ENCODE results near the gene SYT8. TPM values are rescaled to one million over a fixed set of nuclear protein-coding genes. Genes with fewer than 3 reads are reported as not detected.

The SYT8 gene
- total RNA-seq, 1 donor from 2014 or later, result not detected

DNA sequence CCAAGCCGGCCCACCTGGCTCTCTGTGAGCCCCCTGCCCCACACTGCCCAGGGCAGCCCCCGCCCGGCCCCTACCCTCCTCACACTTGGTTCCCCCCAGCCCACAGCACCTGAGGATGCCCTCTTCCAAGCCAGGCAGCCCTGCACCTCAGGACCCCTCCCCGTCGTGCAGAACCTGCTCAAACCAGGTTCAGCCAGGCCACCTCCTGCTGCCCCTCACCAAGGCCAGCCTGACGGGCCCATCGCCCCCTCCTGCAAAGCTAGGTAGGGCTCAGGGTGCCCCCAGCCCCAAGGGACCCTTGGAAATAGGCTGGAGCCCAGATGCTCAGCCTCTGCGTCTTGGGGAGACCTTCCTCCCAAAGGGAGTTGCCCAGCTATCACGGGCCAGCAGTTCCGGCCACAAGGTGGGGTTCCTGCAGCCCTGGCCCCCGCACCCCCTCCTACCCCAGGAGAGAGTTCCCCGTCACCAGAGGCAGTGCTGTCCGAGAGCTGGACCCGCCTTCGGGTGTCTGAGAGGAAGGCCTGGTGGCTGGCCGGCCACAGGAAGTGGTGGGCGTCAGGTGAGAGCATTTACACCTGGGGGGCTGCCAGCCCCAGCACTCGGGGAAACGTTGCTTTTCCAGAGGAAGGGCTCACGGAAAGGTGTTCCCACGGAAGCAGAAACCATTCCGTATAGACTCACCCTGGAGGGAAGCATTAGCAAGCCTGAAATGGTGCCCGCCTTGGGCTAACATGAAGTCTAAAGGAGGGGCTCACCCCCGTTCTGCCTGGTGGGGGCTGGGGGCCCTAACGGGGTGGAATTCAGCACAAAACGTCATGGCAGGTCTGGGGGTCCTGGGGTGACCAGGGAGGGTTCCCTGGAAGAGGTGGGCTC is 3.2 kb upstream of the SYT8 start:
- H3K4me3 ChIP-seq, result no peak overlapping the region
- intact Hi-C loops (cut with micrococcal nuclease), result loop anchor here (2.0 kb wide), 1 partner anchor 137 kb away; no protein-coding TSS in a partner anchor
- TF ChIP-seq, protein P1, sequence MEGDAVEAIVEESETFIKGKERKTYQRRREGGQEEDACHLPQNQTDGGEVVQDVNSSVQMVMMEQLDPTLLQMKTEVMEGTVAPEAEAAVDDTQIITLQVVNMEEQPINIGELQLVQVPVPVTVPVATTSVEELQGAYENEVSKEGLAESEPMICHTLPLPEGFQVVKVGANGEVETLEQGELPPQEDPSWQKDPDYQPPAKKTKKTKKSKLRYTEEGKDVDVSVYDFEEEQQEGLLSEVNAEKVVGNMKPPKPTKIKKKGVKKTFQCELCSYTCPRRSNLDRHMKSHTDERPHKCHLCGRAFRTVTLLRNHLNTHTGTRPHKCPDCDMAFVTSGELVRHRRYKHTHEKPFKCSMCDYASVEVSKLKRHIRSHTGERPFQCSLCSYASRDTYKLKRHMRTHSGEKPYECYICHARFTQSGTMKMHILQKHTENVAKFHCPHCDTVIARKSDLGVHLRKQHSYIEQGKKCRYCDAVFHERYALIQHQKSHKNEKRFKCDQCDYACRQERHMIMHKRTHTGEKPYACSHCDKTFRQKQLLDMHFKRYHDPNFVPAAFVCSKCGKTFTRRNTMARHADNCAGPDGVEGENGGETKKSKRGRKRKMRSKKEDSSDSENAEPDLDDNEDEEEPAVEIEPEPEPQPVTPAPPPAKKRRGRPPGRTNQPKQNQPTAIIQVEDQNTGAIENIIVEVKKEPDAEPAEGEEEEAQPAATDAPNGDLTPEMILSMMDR (IDR thresholded peaks at IDR 0.05; ENCODE audit: borderline replicate concordance), result no peak
- DNase-seq, result no peak
- H3K27me3 ChIP-seq (ENCODE audit: low read depth), result peaks cover 30% of the 10 kb centered on the region
- H3K4me1 ChIP-seq, result peaks cover 23% of the 10 kb centered on the region
- no peaks in the 10 kb centered on the region for H3K36me3 ChIP-seq
- H3K9me3 ChIP-seq (replicated peaks), result no peaks in the 10 kb centered on the region
- no peak overlapping the region for H3K27ac ChIP-seq (replicated peaks)

DNA sequence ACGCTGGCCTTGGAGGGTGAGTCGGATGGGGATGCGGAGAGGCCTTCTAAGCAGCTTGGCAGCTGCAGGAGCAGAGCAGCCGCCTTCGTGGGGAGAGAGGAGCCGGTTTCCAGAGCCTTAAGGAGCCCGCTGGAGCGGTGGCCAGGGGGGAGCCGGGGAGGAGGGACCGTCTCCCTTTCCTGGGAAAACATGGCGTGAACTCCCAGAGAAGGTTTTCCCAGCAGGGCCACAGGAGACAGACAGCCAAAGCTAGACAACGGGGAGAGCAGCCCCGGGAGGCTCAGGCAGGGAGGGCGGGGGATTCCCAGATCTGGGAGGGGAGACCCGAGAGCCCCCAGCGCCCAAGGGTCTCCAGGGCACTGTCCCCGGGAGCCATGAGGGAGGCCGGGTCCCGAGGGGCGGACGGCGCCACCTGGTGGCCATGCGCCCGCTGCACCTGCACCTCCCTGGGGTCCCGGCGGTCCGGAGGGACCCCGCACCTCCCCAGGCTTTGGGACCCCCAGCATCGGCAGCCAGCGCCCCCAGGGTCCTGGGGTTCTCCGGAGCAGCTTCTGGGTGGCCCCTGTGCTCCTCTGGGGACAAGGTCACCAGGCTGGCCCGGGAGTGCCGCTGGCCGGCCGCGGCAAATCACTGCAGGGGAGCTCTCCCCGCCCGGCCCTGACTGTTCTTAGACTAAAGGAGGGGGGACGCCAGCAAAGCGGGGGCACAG is 2.4 kb upstream of the SYT8 start:
- Histone ChIP-seq H3K36me3 (no peaks in the 10 kb centered on the region), H3K4me1 (peaks cover 16% of the 10 kb centered on the region), H3K27me3 (ENCODE audit: low read depth) (peaks cover 30% of the 10 kb centered on the region), H3K4me3 (peak overlapping the region; percentile 53), H3K27ac (replicated peaks) (no peak overlapping the region), H3K9me3 (replicated peaks) (no peaks in the 10 kb centered on the region)
- intact Hi-C loops (cut with micrococcal nuclease), result loop anchor here (2.0 kb wide), 1 partner anchor 138 kb away; no protein-coding TSS in a partner anchor
- DNase-seq, result peak; percentile 56
- TF ChIP-seq, protein P1 (IDR thresholded peaks at IDR 0.05; ENCODE audit: borderline replicate concordance), result peak; percentile 99

DNA sequence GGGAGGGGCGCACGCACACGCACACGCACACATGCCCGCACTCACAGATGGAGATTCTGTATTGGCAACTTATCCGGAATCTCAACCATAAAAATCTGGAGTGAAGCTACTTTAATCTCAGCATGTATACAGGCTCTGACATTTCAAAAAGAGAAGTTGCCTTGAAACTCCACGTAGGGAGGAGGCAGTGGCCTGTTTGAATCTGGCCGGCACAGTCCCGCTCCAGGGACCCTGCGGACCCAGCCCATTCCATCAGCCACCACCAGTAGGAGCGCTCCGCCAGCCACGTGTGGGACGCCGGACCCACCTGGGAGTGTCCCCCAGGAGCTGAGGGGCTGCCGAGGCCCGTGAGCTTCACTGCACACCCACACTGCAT is 1.9 kb upstream of the SYT8 start:
- Histone ChIP-seq H3K9me3 (replicated peaks) (no peaks in the 10 kb centered on the region), H3K4me1 (peaks cover 16% of the 10 kb centered on the region), H3K27ac (replicated peaks) (no peak overlapping the region), H3K4me3 (peak overlapping the region; percentile 53), H3K27me3 (ENCODE audit: low read depth) (peaks cover 30% of the 10 kb centered on the region), H3K36me3 (no peaks in the 10 kb centered on the region)
- peak; percentile 9 for DNase-seq
- intact Hi-C loops (cut with micrococcal nuclease), result loop anchor here (2.0 kb wide), 1 partner anchor 138 kb away; no protein-coding TSS in a partner anchor
- TF ChIP-seq, protein P1 (IDR thresholded peaks at IDR 0.05; ENCODE audit: borderline replicate concordance), result no peak

DNA sequence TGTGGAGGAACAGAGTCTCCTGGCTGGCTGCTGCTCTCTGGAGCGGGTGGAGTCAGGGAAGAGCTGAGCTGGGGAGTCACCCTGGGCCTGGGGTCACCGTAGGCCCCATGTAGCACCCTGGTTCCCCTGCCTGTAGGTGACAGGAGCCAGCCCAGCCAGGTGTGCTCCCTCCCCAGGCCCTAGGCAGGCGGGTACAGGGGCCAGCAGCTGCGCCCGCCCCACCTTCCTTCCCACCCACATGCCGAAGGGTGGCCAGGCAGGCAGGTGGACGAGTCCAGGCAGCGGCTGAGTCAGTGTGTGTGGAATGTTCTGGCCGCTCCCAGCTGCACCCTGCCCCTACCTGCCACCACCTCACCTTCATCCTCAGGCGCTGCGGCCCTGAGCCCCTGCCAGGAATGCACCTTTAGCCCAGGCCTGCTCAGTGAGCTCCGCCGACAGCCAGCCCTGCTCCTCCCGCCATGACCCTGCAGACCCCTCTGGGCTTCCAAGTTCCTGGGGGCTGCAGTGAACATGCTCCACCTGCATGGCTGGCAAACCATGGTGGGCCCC is 654 bp upstream of the SYT8 start:
- H3K27ac ChIP-seq (replicated peaks), result no peak overlapping the region
- H3K9me3 ChIP-seq (replicated peaks), result no peaks in the 10 kb centered on the region
- no peak for DNase-seq
- TF ChIP-seq, protein P1 (IDR thresholded peaks at IDR 0.05; ENCODE audit: borderline replicate concordance), result no peak
- peaks cover 24% of the 10 kb centered on the region for H3K4me1 ChIP-seq
- no peaks in the 10 kb centered on the region for H3K36me3 ChIP-seq
- intact Hi-C loops (cut with micrococcal nuclease), result no loop called here
- no peak overlapping the region for H3K4me3 ChIP-seq
- peaks cover 25% of the 10 kb centered on the region for H3K27me3 ChIP-seq (ENCODE audit: low read depth)

DNA sequence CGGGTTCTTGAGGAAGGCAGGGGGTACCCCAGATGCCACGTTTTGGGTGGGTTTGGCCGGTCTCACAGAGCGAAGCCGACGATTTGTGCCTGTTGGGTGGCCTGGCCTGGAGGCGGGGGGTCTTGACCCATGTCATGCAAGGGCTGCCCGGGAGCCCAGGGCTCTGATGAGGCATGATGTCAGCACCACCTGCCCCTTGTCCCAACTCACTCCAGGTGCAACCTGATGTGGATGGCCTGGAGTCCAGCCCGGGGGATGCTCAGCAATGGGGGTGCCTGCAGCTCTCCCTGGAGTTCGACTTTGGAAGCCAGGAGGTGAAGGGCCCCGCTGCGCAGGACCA is 851 bp downstream of the SYT8 start:
- intact Hi-C loops (cut with micrococcal nuclease), result loop anchor here (5.0 kb wide), 1 partner anchor 317 kb away; no protein-coding TSS in a partner anchor
- Histone ChIP-seq H3K4me3 (no peak overlapping the region), H3K9me3 (replicated peaks) (no peaks in the 10 kb centered on the region), H3K27ac (replicated peaks) (no peak overlapping the region), H3K4me1 (peaks cover 33% of the 10 kb centered on the region), H3K27me3 (ENCODE audit: low read depth) (peaks cover 16% of the 10 kb centered on the region), H3K36me3 (no peaks in the 10 kb centered on the region)
- TF ChIP-seq, protein P1 (IDR thresholded peaks at IDR 0.05; ENCODE audit: borderline replicate concordance), result no peak
- DNase-seq, result no peak

All from left ventricle myocardium inferior (tissue), 1 donor.